K562 (cell line): ENCODE results near the gene CRYZL1. TPM values are rescaled to one million over a fixed set of nuclear protein-coding genes. Genes with fewer than 3 reads are reported as not detected.

ENCODE experiments used
- BACH1 ChIP-seq: fragments of 200-800 bp; sonication (Bioruptor generic); IDR thresholded peaks from 2 replicates; pipeline ENCODE4 v1.6.1; 2016; ENCODE audit warnings: missing genetic modification characterization, missing compliant biosample characterization
- BMI1 ChIP-seq: fragments of 150-350 bp; IDR thresholded peaks from 2 replicates; pipeline ENCODE4 v1.6.1; 2014; ENCODE audit warnings: low read length
- FOXJ2 ChIP-seq: fragments of 200-800 bp; sonication (Bioruptor generic); IDR thresholded peaks from 2 replicates; pipeline ENCODE4 v1.6.1; 2016; ENCODE audit warnings: missing genetic modification characterization, missing compliant biosample characterization
- IFI16 ChIP-seq: fragments of 250-450 bp; sonication (Bioruptor Pico); IDR thresholded peaks from 2 replicates; pipeline ENCODE4 v2.1.2; 2022; ENCODE audit warnings: mild to moderate bottlenecking, inconsistent platforms
- RB1 ChIP-seq: fragments of 450-650 bp; IDR thresholded peaks from 2 replicates; pipeline ENCODE4 v1.6.1; 2017; ENCODE audit warnings: low read depth, mild to moderate bottlenecking
- SREBF1 ChIP-seq: fragments of 150-350 bp; IDR thresholded peaks from 2 replicates; pipeline ENCODE4 v1.6.1; 2014; ENCODE audit warnings: antibody characterized with exemption, low read depth, low read length, borderline replicate concordance
- TCF7L2 ChIP-seq: fragments of 150-350 bp; IDR thresholded peaks from 2 replicates; pipeline ENCODE4 v1.6.1; 2016; ENCODE audit warnings: low read depth, mild to moderate bottlenecking, low read length, moderate library complexity
- ZFP36 ChIP-seq: fragments of 150-350 bp; IDR thresholded peaks from 2 replicates; pipeline ENCODE4 v1.6.1; 2018; ENCODE audit warnings: low read length, low read depth; ENCODE audit not compliant: partially characterized antibody
- ZFPM2 ChIP-seq: fragments of 250-450 bp; sonication (Bioruptor Pico); IDR thresholded peaks from 2 replicates; pipeline ENCODE4 v1.5.1; 2022; ENCODE audit warnings: mild to moderate bottlenecking
- ZNF124 ChIP-seq: sonication (generic); formaldehyde crosslinking; IDR thresholded peaks from 2 replicates; pipeline ENCODE4 v1.8.1; 2022; ENCODE audit warnings: missing genetic modification reagents
- ZNF507 ChIP-seq: conservative IDR thresholded peaks from 2 replicates; pipeline ENCODE4 v1.6.1; 2017; ENCODE audit warnings: missing genetic modification characterization, missing compliant biosample characterization
- ZNF584 ChIP-seq: fragments of 200-800 bp; sonication (Bioruptor generic); IDR thresholded peaks from 2 replicates; pipeline ENCODE4 v1.6.1; 2016; ENCODE audit warnings: low read depth, mild to moderate bottlenecking, missing genetic modification characterization, missing compliant biosample characterization
- polyA plus RNA-seq, 8 experiments: library from polyadenylated mRNA; depleted of rRNA in 4 of 8; stranded (reverse) in 5 of 8; unstranded in 3 of 8; fragments of >200 nt; fragmentation: Nextera tagmentation in 2 of 8; fragmentation: Illumina TruSeq in 1 of 8; extraction: Ambion mirVana in 2 of 8; extraction: Trizol in 1 of 8; gene quantifications; 2 replicates each; pipeline versions ENCODE4 v1.2.1 to v1.2.3, GENCODE V29; 2011 to 2014; ENCODE audit warnings: inconsistent platforms in 1 of 8, missing spikeins in 1 of 8
- total RNA-seq, 7 experiments: library from RNA; depleted of rRNA in 6 of 7; stranded (reverse); fragments of >200 nt in 6 of 7; fragmentation: Illumina TruSeq in 2 of 7; extraction: Trizol in 2 of 7; gene quantifications; 2 replicates each; pipeline versions ENCODE4 v1.2.1 to v1.2.3, GENCODE V29; 2011 to 2021; ENCODE audit warnings: low replicate concordance in 1 of 7
- TF ChIP-seq, protein P1 (sequence below), 2 experiments: fragments of 450-650 bp in 1 of 2; sonication (generic) in 1 of 2; formaldehyde crosslinking in 1 of 2; IDR thresholded peaks; 2 replicates each; pipeline versions ENCODE4 v1.7.1 to v1.9.0; 2016 to 2022; ENCODE audit warnings: inconsistent platforms in 1 of 2, mild to moderate bottlenecking in 1 of 2, missing genetic modification reagents in 1 of 2
- TF ChIP-seq, protein P2 (sequence below): sonication (generic); formaldehyde crosslinking; IDR thresholded peaks from 2 replicates; pipeline ENCODE4 v1.8.1; 2023; ENCODE audit warnings: mild to moderate bottlenecking, missing genetic modification reagents
- TF ChIP-seq, protein P3 (sequence below): fragments of 450-650 bp; IDR thresholded peaks from 2 replicates; pipeline ENCODE4 v1.6.1; 2016; ENCODE audit warnings: borderline replicate concordance

CRYZL1 gene
- total and polyA plus RNA-seq, 9 of the 15 experiments (the other 6 are each of a cell fraction or from before 2014, with no cell fraction given): 19.9 to 98.2 (median 39.2) TPM

DNA sequence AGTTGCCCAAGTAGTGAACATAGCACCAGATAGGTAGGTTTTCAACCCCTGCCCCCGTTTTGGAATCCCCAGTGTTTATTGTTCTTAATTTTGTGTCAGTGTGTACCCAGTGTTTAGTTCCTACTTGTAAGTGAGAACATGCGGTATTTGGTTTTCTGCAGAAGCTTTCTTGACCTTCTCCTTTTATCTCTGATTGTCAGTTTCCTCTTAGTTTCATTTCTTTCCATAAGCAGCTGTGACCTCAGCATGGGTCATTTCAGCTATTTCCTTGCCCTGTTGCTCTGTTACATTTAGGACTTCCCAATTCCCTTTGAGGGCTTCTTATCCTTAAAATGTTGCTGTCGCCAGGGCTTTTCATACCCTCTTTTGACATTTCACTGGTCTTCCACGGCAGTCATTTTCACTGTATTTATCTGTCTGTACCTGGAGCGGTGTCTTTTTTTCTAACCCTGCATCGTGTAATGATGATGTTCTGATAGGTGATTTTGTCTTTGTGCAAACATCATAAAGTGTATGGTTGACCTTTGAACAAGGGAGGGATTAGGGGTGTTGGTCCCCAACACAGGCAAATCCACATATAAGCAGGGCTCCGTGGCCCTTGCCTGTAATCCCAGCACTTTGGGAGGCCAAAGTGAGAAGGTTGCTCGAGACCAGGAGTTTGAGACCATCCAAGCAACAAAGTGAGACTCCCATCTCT is 15.7 kb upstream of the CRYZL1 start (continued):
- TF ChIP-seq, protein P1, sequence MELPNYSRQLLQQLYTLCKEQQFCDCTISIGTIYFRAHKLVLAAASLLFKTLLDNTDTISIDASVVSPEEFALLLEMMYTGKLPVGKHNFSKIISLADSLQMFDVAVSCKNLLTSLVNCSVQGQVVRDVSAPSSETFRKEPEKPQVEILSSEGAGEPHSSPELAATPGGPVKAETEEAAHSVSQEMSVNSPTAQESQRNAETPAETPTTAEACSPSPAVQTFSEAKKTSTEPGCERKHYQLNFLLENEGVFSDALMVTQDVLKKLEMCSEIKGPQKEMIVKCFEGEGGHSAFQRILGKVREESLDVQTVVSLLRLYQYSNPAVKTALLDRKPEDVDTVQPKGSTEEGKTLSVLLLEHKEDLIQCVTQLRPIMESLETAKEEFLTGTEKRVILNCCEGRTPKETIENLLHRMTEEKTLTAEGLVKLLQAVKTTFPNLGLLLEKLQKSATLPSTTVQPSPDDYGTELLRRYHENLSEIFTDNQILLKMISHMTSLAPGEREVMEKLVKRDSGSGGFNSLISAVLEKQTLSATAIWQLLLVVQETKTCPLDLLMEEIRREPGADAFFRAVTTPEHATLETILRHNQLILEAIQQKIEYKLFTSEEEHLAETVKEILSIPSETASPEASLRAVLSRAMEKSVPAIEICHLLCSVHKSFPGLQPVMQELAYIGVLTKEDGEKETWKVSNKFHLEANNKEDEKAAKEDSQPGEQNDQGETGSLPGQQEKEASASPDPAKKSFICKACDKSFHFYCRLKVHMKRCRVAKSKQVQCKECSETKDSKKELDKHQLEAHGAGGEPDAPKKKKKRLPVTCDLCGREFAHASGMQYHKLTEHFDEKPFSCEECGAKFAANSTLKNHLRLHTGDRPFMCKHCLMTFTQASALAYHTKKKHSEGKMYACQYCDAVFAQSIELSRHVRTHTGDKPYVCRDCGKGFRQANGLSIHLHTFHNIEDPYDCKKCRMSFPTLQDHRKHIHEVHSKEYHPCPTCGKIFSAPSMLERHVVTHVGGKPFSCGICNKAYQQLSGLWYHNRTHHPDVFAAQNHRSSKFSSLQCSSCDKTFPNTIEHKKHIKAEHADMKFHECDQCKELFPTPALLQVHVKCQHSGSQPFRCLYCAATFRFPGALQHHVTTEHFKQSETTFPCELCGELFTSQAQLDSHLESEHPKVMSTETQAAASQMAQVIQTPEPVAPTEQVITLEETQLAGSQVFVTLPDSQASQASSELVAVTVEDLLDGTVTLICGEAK (IDR thresholded peaks at IDR 0.05): no peak
- TF ChIP-seq, protein P1 (CRISPR knock-in tag; IDR thresholded peaks at IDR 0.05): no peak
- TF ChIP-seq SREBF1: no peak
- TF ChIP-seq, protein P2, sequence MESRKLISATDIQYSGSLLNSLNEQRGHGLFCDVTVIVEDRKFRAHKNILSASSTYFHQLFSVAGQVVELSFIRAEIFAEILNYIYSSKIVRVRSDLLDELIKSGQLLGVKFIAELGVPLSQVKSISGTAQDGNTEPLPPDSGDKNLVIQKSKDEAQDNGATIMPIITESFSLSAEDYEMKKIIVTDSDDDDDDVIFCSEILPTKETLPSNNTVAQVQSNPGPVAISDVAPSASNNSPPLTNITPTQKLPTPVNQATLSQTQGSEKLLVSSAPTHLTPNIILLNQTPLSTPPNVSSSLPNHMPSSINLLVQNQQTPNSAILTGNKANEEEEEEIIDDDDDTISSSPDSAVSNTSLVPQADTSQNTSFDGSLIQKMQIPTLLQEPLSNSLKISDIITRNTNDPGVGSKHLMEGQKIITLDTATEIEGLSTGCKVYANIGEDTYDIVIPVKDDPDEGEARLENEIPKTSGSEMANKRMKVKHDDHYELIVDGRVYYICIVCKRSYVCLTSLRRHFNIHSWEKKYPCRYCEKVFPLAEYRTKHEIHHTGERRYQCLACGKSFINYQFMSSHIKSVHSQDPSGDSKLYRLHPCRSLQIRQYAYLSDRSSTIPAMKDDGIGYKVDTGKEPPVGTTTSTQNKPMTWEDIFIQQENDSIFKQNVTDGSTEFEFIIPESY (CRISPR knock-in tag): no peak
- no peak for TF ChIP-seq TCF7L2
- TF ChIP-seq RB1: no peak
- TF ChIP-seq FOXJ2 (tag): no peak
- TF ChIP-seq ZNF584 (CRISPR knock-in tag): 0 out of 2 replicates have a peak, but pooled peaks have one; percentile 39
- no peak for TF ChIP-seq ZFP36
- TF ChIP-seq ZNF507 (tag): no peak
- no peak for TF ChIP-seq BMI1
- no peak for TF ChIP-seq ZFPM2
- TF ChIP-seq ZNF124 (CRISPR knock-in tag): no peak
- TF ChIP-seq IFI16 (CRISPR knock-in tag): no peak
- TF ChIP-seq BACH1: no peak; the same call in 1 of the 2 replicates
- TF ChIP-seq, protein P3, sequence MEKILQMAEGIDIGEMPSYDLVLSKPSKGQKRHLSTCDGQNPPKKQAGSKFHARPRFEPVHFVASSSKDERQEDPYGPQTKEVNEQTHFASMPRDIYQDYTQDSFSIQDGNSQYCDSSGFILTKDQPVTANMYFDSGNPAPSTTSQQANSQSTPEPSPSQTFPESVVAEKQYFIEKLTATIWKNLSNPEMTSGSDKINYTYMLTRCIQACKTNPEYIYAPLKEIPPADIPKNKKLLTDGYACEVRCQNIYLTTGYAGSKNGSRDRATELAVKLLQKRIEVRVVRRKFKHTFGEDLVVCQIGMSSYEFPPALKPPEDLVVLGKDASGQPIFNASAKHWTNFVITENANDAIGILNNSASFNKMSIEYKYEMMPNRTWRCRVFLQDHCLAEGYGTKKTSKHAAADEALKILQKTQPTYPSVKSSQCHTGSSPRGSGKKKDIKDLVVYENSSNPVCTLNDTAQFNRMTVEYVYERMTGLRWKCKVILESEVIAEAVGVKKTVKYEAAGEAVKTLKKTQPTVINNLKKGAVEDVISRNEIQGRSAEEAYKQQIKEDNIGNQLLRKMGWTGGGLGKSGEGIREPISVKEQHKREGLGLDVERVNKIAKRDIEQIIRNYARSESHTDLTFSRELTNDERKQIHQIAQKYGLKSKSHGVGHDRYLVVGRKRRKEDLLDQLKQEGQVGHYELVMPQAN: no peak
